GM12878 (cell line): ENCODE measurements around the gene ASXL2. TPM values are rescaled to one million over a fixed set of nuclear protein-coding genes. Genes with fewer than 3 reads are reported as not detected.

Experiments used
- ATF3 ChIP-seq: IDR thresholded peaks from 2 replicates; pipeline ENCODE4 v1.6.1; 2011; ENCODE audit warnings: low read depth, mild to moderate bottlenecking, low read length, moderate library complexity, borderline replicate concordance; ENCODE audit errors: extremely low read depth
- EGR1 ChIP-seq, 2 experiments: IDR thresholded peaks; 1 replicate in 1 of 2; 2 replicates in 1 of 2; pipeline ENCODE4 v1.6.1; 2011 to 2012; ENCODE audit warnings: low read depth in 2 of 2, low read length in 2 of 2, borderline replicate concordance in 1 of 2, mild to moderate bottlenecking in 1 of 2, moderate library complexity in 1 of 2
- KLF5 ChIP-seq: fragments of 450-650 bp; IDR thresholded peaks from 2 replicates; pipeline ENCODE4 v1.6.1; 2014; ENCODE audit warnings: mild to moderate bottlenecking; ENCODE audit not compliant: partially characterized antibody
- MEF2A ChIP-seq: IDR thresholded peaks from 2 replicates; pipeline ENCODE4 v1.6.1; 2011; ENCODE audit warnings: low read depth, mild to moderate bottlenecking, low read length, moderate library complexity; ENCODE audit not compliant: insufficient read depth
- PAX5 ChIP-seq: IDR thresholded peaks from 2 replicates; pipeline ENCODE4 v1.6.1; 2011; ENCODE audit warnings: low read depth, low read length, borderline replicate concordance
- PML ChIP-seq: IDR thresholded peaks from 2 replicates; pipeline ENCODE4 v1.6.1; 2012; ENCODE audit warnings: low read length, inconsistent platforms
- RBBP5 ChIP-seq: fragments of 200-600 bp; sonication (generic); conservative IDR thresholded peaks from 2 replicates; pipeline ENCODE4 v1.6.1; 2016
- SIN3A ChIP-seq: IDR thresholded peaks from 2 replicates; pipeline ENCODE4 v1.6.1; 2012; ENCODE audit warnings: low read depth, low read length, improper control_type of control experiment
- SIX5 ChIP-seq: IDR thresholded peaks from 2 replicates; pipeline ENCODE4 v1.6.1; 2011; ENCODE audit warnings: mild to moderate bottlenecking, low read depth, low read length, moderate library complexity; ENCODE audit not compliant: severe bottlenecking
- TARDBP ChIP-seq: IDR thresholded peaks from 2 replicates; pipeline ENCODE4 v1.6.1; 2016; ENCODE audit warnings: borderline replicate concordance
- ZNF24 ChIP-seq: fragments of 450-650 bp; IDR thresholded peaks from 2 replicates; pipeline ENCODE4 v1.6.1; 2017; ENCODE audit warnings: antibody characterized with exemption, mild to moderate bottlenecking
- polyA plus RNA-seq, 11 experiments: library from polyadenylated mRNA; depleted of rRNA in 4 of 11; unstranded in 6 of 11; stranded (reverse) in 5 of 11; fragments of >200 nt; fragmentation: Nextera tagmentation in 4 of 11; fragmentation: Illumina TruSeq in 1 of 11; extraction: Ambion mirVana in 4 of 11; extraction: Trizol in 1 of 11; gene quantifications; 1 replicate in 1 of 11; 2 replicates in 10 of 11; pipeline versions ENCODE4 v1.2.1 to v1.2.3, GENCODE V29; 2011 to 2016; ENCODE audit warnings: inconsistent platforms in 2 of 11, missing spikeins in 2 of 11, low read depth in 1 of 11
- total RNA-seq, 4 experiments: library from RNA; depleted of rRNA in 3 of 4; stranded (reverse); fragments of >200 nt in 3 of 4; fragmentation: Illumina TruSeq in 1 of 4; extraction: Trizol in 1 of 4; gene quantifications; 2 replicates each; pipeline versions ENCODE4 v1.2.1 to v1.2.3, GENCODE V29; 2013 to 2021
- TF ChIP-seq, protein P1 (sequence below): fragments of 450-650 bp; IDR thresholded peaks from 2 replicates; pipeline ENCODE4 v1.6.1; 2018; ENCODE audit warnings: borderline replicate concordance, mild to moderate bottlenecking; ENCODE audit not compliant: partially characterized antibody
- TF ChIP-seq, protein P2 (sequence below): IDR thresholded peaks from 2 replicates; pipeline ENCODE4 v1.6.1; 2012; ENCODE audit warnings: improper control_type of control experiment, low read depth, low read length; ENCODE audit not compliant: insufficient replicate concordance
- TF ChIP-seq, protein P3 (sequence below): fragments of 450-650 bp; IDR thresholded peaks from 2 replicates; pipeline ENCODE4 v1.6.1; 2018; ENCODE audit warnings: mild to moderate bottlenecking, low read depth, moderate library complexity; ENCODE audit not compliant: partially characterized antibody
- TF ChIP-seq, protein P4 (sequence below): fragments of 450-650 bp; IDR thresholded peaks from 2 replicates; pipeline ENCODE4 v1.6.1; 2016; ENCODE audit warnings: mild to moderate bottlenecking

ASXL2 gene
- total and polyA plus RNA-seq, 10 of the 15 experiments (the other 5 are each of a cell fraction or from before 2014, with no cell fraction given), result 1.3 to 17.7 (median 5.5) TPM

- TF ChIP-seq, protein P1, sequence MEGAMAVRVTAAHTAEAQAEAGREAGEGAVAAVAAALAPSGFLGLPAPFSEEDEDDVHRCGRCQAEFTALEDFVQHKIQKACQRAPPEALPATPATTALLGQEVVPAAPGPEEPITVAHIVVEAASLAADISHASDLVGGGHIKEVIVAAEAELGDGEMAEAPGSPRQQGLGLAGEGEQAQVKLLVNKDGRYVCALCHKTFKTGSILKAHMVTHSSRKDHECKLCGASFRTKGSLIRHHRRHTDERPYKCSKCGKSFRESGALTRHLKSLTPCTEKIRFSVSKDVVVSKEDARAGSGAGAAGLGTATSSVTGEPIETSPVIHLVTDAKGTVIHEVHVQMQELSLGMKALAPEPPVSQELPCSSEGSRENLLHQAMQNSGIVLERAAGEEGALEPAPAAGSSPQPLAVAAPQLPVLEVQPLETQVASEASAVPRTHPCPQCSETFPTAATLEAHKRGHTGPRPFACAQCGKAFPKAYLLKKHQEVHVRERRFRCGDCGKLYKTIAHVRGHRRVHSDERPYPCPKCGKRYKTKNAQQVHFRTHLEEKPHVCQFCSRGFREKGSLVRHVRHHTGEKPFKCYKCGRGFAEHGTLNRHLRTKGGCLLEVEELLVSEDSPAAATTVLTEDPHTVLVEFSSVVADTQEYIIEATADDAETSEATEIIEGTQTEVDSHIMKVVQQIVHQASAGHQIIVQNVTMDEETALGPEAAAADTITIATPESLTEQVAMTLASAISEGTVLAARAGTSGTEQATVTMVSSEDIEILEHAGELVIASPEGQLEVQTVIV, result peak; percentile 53
- TF ChIP-seq SIX5 (peak; percentile 30), SIN3A (peak; percentile 60; the same call in 1 of the 2 replicates), TARDBP (0 out of 2 replicates have a peak, but pooled peaks have one; percentile 28), EGR1 (IDR thresholded peaks at IDR 0.05; ENCODE audit: borderline replicate concordance in 1 of 2, low read depth in 2 of 2, low read length in 2 of 2) (peak in 1 of 2 experiments; percentile 84; a peak in 2 of 3 replicates), KLF5 (peak; percentile 61), ATF3 (peak; percentile 26; the same call in 1 of the 2 replicates), ZNF24 (no peak), PML (peak; percentile 77; the same call in 1 of the 2 replicates), PAX5 (peak; percentile 83; the same call in 1 of the 2 replicates), RBBP5 (no peak), MEF2A (0 out of 2 replicates have a peak, but pooled peaks have one; percentile 30)
- TF ChIP-seq, protein P2, sequence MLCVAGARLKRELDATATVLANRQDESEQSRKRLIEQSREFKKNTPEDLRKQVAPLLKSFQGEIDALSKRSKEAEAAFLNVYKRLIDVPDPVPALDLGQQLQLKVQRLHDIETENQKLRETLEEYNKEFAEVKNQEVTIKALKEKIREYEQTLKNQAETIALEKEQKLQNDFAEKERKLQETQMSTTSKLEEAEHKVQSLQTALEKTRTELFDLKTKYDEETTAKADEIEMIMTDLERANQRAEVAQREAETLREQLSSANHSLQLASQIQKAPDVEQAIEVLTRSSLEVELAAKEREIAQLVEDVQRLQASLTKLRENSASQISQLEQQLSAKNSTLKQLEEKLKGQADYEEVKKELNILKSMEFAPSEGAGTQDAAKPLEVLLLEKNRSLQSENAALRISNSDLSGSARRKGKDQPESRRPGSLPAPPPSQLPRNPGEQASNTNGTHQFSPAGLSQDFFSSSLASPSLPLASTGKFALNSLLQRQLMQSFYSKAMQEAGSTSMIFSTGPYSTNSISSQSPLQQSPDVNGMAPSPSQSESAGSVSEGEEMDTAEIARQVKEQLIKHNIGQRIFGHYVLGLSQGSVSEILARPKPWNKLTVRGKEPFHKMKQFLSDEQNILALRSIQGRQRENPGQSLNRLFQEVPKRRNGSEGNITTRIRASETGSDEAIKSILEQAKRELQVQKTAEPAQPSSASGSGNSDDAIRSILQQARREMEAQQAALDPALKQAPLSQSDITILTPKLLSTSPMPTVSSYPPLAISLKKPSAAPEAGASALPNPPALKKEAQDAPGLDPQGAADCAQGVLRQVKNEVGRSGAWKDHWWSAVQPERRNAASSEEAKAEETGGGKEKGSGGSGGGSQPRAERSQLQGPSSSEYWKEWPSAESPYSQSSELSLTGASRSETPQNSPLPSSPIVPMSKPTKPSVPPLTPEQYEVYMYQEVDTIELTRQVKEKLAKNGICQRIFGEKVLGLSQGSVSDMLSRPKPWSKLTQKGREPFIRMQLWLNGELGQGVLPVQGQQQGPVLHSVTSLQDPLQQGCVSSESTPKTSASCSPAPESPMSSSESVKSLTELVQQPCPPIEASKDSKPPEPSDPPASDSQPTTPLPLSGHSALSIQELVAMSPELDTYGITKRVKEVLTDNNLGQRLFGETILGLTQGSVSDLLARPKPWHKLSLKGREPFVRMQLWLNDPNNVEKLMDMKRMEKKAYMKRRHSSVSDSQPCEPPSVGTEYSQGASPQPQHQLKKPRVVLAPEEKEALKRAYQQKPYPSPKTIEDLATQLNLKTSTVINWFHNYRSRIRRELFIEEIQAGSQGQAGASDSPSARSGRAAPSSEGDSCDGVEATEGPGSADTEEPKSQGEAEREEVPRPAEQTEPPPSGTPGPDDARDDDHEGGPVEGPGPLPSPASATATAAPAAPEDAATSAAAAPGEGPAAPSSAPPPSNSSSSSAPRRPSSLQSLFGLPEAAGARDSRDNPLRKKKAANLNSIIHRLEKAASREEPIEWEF, result peak; percentile 51
- TF ChIP-seq, protein P3, sequence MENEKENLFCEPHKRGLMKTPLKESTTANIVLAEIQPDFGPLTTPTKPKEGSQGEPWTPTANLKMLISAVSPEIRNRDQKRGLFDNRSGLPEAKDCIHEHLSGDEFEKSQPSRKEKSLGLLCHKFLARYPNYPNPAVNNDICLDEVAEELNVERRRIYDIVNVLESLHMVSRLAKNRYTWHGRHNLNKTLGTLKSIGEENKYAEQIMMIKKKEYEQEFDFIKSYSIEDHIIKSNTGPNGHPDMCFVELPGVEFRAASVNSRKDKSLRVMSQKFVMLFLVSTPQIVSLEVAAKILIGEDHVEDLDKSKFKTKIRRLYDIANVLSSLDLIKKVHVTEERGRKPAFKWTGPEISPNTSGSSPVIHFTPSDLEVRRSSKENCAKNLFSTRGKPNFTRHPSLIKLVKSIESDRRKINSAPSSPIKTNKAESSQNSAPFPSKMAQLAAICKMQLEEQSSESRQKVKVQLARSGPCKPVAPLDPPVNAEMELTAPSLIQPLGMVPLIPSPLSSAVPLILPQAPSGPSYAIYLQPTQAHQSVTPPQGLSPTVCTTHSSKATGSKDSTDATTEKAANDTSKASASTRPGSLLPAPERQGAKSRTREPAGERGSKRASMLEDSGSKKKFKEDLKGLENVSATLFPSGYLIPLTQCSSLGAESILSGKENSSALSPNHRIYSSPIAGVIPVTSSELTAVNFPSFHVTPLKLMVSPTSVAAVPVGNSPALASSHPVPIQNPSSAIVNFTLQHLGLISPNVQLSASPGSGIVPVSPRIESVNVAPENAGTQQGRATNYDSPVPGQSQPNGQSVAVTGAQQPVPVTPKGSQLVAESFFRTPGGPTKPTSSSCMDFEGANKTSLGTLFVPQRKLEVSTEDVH, result peak; percentile 67
- TF ChIP-seq, protein P4, sequence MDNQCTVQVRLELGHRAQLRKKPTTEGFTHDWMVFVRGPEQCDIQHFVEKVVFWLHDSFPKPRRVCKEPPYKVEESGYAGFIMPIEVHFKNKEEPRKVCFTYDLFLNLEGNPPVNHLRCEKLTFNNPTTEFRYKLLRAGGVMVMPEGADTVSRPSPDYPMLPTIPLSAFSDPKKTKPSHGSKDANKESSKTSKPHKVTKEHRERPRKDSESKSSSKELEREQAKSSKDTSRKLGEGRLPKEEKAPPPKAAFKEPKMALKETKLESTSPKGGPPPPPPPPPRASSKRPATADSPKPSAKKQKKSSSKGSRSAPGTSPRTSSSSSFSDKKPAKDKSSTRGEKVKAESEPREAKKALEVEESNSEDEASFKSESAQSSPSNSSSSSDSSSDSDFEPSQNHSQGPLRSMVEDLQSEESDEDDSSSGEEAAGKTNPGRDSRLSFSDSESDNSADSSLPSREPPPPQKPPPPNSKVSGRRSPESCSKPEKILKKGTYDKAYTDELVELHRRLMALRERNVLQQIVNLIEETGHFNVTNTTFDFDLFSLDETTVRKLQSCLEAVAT, result peak; percentile 73
These were observed at the start of gene ASXL2 (continued) for GRCh38 chr2:25878361-25879132.
